Tibial artery (tissue), 4 donors: ENCODE results near the gene IL23R.

Experiments
- DNase-seq, 2 donors: peaks; one replicate each; pipeline ENCODE4 v3.0.0-alpha.2; 2019
- H3K27ac ChIP-seq, 2 donors: fragments of 200-600 bp; sonication (generic) in 1 of 2; 1 replicate in 1 of 2; 2 replicates in 1 of 2; pipeline ENCODE4 v1.5.1; 2018 to 2019; ENCODE audit warnings: mild to moderate bottlenecking in 1 of 2
- H3K27me3 ChIP-seq, 2 donors: fragments of 200-600 bp; sonication (generic) in 1 of 2; one replicate each; pipeline versions ENCODE4 v1.5.1 to v1.6.0; 2016 to 2019
- H3K36me3 ChIP-seq, 3 donors: fragments of 200-600 bp; sonication (generic) in 2 of 3; one replicate each; pipeline ENCODE4 v1.5.1; 2016 to 2019; ENCODE audit warnings: mild to moderate bottlenecking in 2 of 3
- H3K4me1 ChIP-seq, 4 donors: fragments of 200-600 bp; sonication (generic) in 2 of 4; 1 replicate in 3 of 4; 2 replicates in 1 of 4; pipeline ENCODE4 v1.5.1; 2016 to 2019
- H3K4me3 ChIP-seq, 2 donors: fragments of 200-600 bp; sonication (generic) in 1 of 2; 1 replicate in 1 of 2; 2 replicates in 1 of 2; pipeline ENCODE4 v1.5.1; 2018 to 2019; ENCODE audit warnings: mild to moderate bottlenecking in 2 of 2
- H3K9me3 ChIP-seq, 3 donors: fragments of 200-600 bp; sonication (generic) in 1 of 3; one replicate each; pipeline ENCODE4 v1.5.1; 2016 to 2019
- CTCF ChIP-seq, 2 experiments: fragments of 200-600 bp in 1 of 2; fragments of 450-650 bp in 1 of 2; IDR thresholded peaks; one replicate each; pipeline ENCODE4 v1.5.1; 2017 to 2019; ENCODE audit warnings: antibody characterized with exemption in 2 of 2, mild to moderate bottlenecking in 1 of 2, moderate library complexity in 1 of 2
- intact Hi-C: fragments of 100-400 bp; cut with DNase I; formaldehyde crosslinking; loops from one replicate; pipeline ENCODE4 v1.15.0; 2023; ENCODE audit warnings: low total_unique reads

Gene IL23R

DNA sequence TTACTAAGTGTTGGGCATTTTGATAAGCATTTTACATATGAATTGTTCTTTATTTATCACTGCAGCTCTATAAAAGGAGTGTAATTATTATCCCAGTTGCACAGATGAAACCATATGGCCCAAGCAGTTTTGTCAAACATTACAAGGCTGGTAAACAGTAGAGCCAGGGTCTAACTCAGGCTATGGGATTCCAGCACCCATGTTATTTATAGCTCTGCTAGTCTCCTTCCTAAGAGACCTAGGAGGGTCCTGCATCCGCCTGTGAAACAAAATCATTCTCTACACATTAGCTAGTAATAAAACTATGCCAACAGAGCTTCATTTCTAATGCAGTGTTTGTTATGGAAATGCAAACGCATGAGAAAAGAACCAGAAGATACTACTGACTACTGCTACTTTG lies 58.6 kb downstream of the IL23R start:
- Histone ChIP-seq H3K27me3 (no peaks in the 10 kb centered on the region), H3K4me3 (no peak overlapping the region), H3K27ac (no peak overlapping the region), H3K36me3 (no peaks in the 10 kb centered on the region), H3K9me3 (no peaks in the 10 kb centered on the region), H3K4me1 (no peaks in the 10 kb centered on the region)
- no peak for TF ChIP-seq CTCF (IDR thresholded peaks at IDR 0.05)
- DNase-seq = no peak
- intact Hi-C loops = no loop called here

- no peaks in the 10 kb centered on the region for H3K36me3 ChIP-seq
- no peaks in the 10 kb centered on the region for H3K27me3 ChIP-seq
- intact Hi-C loops = no loop called here
- TF ChIP-seq CTCF (IDR thresholded peaks at IDR 0.05) = no peak
- H3K27ac ChIP-seq = no peak overlapping the region
- no peaks in the 10 kb centered on the region for H3K9me3 ChIP-seq
- DNase-seq = no peak
- H3K4me1 ChIP-seq = no peaks in the 10 kb centered on the region
- H3K4me3 ChIP-seq = no peak overlapping the region
These were observed 60.4 kb downstream of the IL23R start for GRCh38 chr1:67226688-67227087.

DNA sequence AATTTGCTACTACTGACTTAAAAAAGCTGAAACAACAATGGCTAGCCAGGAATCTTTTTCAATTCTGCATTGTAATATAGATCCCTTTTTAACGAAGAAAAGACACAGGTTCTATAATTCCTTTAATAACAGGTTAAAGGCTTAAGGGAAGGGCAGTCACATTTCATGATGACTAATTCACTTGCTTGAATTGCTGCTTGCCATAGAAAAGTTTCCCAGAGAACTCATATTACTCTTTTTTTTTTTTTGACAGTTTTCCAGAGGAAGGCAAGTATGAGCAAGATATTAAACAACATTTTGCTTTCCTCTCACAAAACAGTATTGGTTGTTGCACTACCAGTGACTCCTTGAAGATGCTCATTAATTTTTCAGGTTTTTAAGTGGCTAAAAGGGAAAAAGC lies 60.9 kb downstream of the IL23R start:
- DNase-seq = no peak
- no peaks in the 10 kb centered on the region for H3K27me3 ChIP-seq
- no peak overlapping the region for H3K27ac ChIP-seq
- no peaks in the 10 kb centered on the region for H3K9me3 ChIP-seq
- H3K4me1 ChIP-seq = no peaks in the 10 kb centered on the region
- no peaks in the 10 kb centered on the region for H3K36me3 ChIP-seq
- H3K4me3 ChIP-seq = no peak overlapping the region
- intact Hi-C loops = no loop called here
- no peak for TF ChIP-seq CTCF (IDR thresholded peaks at IDR 0.05)

DNA sequence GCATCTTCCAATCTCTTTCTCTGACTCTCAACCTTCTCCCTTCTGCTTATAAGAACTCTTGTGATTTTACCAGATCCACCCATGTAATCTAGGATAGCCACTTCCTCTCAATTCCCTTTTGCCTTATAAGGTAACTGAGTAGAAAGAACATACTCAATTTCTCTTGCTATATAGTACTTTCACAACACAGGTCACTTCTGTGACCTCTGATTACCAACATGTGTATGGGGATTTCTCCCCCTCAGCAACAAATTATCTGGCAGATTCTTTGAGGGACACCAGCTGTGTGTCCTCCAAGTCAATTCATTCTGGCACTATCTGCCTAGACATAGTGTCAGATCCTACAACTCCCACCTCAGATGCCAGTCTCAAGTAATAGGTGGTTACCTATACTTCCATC lies 62.5 kb downstream of the IL23R start:
- no peak for DNase-seq
- Histone ChIP-seq H3K4me1 (no peaks in the 10 kb centered on the region), H3K36me3 (no peaks in the 10 kb centered on the region), H3K27me3 (no peaks in the 10 kb centered on the region), H3K27ac (no peak overlapping the region), H3K9me3 (no peaks in the 10 kb centered on the region), H3K4me3 (no peak overlapping the region)
- TF ChIP-seq CTCF (IDR thresholded peaks at IDR 0.05) = no peak
- intact Hi-C loops = no loop called here

DNA sequence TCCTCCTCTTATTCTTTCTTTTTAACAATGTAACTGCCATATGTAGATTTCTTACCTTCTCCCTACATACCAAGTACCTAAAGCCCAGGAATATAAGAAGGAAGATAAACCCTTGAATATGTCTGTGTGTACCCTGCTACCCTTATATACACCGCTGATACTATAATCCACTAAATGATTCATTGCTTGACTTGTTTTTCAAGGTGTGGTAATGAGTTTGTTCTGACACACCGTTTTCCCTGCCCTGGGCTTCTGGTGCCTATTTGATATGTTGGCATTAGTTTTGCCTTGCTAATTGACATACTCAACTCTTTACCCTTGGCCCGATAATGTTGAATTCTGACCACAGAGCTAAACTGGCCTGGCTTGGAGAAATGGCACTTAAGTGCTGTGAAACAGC lies 64.3 kb downstream of the IL23R start:
- Histone ChIP-seq H3K4me1 (no peaks in the 10 kb centered on the region), H3K4me3 (no peak overlapping the region), H3K27me3 (no peaks in the 10 kb centered on the region), H3K27ac (no peak overlapping the region), H3K36me3 (no peaks in the 10 kb centered on the region), H3K9me3 (no peaks in the 10 kb centered on the region)
- intact Hi-C loops = loop anchor here (10.0 kb wide), 1 partner anchor 274 kb away; no protein-coding TSS in a partner anchor
- TF ChIP-seq CTCF (IDR thresholded peaks at IDR 0.05) = no peak
- DNase-seq = no peak

GRCh38 chr1:67236277-67236676 lies 70.0 kb downstream of the IL23R start:
- Histone ChIP-seq H3K4me1 (no peaks in the 10 kb centered on the region), H3K4me3 (no peak overlapping the region), H3K27me3 (no peaks in the 10 kb centered on the region), H3K36me3 (no peaks in the 10 kb centered on the region), H3K9me3 (no peaks in the 10 kb centered on the region), H3K27ac (no peak overlapping the region)
- intact Hi-C loops = loop anchor here (10.0 kb wide), 1 partner anchor 269 kb away; no protein-coding TSS in a partner anchor
- no peak for TF ChIP-seq CTCF (IDR thresholded peaks at IDR 0.05)
- DNase-seq = no peak
